ENCODE measurements around the gene TNIP2.
A peak's percentile ranks its signal among the peaks of the same experiment; 100 is the strongest.
"Not testable (repeated sequence)": the region's sequence is repeated elsewhere in the genome, so short reads cannot be mapped to it uniquely, and the experiment has no call there.

Gene TNIP2

GRCh38 chr4:2767705-2768074 is 11.6 kb upstream of the TNIP2 start:
- no peak for DNase-seq

- DNase-seq, result no peak
These were observed 11.0 kb upstream of the TNIP2 start for GRCh38 chr4:2767046-2767704.

DNA sequence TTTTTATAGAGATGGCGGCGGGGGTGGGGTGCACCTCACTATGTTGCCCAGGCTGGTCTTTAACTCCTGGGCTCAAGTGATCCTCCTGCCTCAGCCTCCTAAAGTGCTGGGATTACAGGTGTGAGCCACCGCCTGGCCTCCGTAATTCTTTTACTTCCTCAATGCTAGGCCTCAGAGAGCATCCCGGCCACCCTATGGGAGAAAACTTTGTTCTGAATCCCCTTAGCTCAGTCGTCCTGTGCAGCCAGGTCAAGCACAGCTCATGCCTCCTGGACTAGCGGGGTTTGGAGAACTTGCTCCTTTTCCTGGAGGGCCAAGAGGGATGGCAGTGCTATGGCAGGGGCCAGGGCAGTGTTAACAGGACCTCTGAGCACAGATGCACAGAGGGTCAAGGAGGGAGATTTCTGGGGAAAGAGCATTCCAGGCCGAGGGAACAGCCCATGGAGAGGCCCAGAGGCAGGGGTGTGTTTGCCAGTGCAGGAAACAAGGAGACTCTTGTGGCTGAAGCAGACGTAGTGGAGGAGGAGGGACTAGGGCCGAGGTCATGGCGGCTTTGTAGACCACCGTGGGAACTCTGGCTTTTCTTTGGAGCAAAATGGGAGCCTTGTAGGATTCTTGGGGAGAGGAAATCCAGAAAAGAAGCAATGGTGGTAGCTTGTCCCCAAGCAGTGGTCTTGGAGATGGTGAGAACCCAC is 9.8 kb upstream of the TNIP2 start:
- DNase-seq, result no peak

DNA sequence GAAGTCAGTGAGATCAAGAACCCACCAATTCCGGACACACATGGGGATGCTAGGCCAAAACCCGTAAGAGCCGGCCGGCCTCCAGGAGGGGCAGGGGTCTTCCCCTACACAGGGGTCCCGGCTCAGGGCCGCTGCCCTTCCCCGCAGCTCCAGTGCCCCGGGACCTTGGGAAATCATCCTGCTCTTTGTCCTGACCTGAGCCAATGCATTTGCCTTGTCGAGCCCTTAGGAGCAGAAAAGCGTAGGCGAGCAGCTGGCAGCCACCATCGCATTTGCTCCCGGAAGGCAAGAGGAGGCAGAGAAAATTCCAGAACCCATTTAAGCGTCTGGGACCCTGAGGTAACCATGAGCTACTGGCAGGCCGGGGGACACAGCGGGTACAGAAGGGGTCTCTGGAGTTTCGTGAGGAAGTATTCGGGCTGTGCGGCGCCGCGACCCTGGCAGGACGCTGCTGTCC is 7.4 kb upstream of the TNIP2 start:
- DNase-seq, result no peak

DNA sequence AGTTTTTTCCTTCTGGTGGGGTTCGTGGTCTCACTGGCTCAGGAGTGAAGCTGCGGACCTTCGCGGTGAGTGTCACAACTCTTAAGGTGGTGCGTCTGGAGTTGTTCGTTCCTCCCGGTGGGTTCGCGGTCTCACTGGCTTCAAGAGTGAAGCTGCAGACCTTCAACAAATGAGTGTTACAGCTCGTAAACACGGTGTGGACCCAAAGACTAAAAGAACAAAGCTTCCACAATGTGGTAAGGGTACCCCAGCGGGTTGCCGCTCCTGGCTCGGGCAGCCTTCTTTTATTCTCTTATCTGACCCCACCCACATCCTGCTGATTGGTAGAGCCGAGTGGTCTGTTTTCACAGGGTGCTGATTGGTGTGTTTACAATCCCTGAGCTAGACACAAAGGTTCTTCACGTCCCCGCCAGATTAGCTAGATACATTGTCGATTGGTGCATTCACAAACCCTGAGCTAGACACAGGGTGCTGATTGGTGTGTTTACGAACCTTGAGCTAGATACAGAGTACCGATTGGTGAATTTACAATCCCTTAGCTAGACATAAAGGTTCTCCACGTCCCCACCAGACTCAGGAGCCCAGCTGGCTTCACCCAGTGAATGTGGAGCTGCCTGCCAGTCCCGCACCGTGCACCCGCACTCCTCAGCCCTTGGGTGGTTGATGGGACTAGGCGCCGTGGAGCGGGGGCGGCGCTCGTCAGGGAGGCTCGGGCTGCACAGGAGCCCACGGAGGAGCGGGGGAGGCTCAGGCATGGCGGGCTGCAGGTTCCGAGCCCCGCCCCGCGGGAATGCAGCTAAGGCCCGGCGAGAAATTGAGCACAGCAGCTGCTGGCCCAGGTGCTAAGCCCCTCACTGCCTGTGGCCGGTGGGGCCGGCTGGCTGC is 6.6 kb upstream of the TNIP2 start:
- DNase-seq, result not testable (repeated sequence)

DNA sequence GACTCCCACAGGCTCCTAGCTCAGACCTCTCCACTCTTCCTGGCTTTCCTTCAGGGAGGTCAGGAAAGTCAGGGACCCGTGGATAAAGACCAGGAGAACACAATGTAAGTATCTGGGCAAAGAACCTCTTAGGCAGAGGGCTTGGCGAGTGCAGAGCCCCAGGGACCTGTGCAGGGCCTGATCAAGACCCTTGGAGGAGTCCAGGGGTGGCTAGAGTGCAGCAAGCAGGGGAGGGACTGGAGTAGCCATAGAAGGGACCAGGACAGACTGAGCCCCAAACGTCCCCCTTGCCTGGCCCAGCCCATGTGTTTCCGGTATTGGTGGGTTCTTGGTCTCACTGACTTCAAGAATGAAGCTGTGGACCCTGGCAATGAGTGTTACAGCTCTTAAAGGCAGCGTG is 5.9 kb upstream of the TNIP2 start:
- no peak for DNase-seq

GRCh38 chr4:2761035-2761923 is 5.1 kb upstream of the TNIP2 start:
- DNase-seq, result no peak

GRCh38 chr4:2757426-2757825 is 1.3 kb upstream of the TNIP2 start:
- DNase-seq, result no peak

DNA sequence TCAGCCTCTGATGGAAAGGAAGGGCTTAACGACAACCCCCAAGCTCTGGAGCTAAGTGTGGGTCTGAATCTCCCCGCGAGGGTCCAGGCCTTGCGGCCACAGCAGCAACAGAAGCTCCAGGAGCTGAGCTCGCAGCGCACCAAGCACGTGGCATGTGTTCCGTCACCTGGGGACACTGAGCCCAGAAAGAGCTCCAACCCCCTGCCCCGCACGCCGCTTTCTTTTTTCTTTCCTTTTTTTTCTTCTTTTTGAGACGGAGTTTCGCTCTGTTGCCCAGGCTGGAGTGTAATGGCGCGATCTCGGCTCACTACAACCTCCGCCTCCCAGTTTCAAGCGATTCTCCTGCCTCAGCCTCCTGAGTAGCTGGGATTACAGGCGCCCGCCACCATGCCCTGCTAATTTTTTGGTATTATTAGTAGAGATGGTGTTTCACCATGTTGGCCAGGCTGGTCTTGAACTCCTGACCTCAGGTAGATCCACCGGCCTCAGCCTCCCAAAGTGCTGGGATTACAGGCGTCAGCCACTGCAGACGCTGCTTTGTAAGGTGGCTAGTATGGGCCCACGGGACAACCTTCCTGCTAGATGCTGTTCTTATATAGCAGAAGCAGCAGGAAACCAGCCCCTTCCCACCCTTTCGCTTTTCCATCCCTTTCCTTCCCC is 685 bp upstream of the TNIP2 start:
- no peak for DNase-seq

GRCh38 chr4:2754848-2755819 is 1.0 kb downstream of the TNIP2 start:
- no peak for DNase-seq

DNA sequence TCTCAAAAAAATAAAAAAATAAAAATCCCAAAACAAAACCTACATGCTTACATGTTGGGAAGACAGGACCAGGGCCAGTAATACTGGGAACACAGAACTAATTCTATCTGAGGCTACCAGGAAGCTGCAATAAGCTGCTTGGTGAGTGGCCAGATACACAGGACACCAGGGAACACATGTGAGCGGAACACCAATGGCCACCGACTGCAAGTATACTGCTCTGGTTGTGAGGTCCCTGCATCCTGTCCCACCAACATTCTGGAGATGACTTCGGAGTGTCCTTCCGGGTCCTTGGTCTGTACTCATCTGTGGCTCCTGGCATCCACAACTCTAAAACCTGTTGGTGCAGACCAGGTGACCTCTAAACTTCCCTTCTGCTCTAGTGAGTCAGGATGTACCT is 2.7 kb downstream of the TNIP2 start:
- DNase-seq, result no peak

- DNase-seq, result no peak
These were observed 5.2 kb downstream of the TNIP2 start for GRCh38 chr4:2750719-2751605.

- no peak for DNase-seq
These were observed 9.0 kb downstream of the TNIP2 start for GRCh38 chr4:2746891-2747695.

- peak; percentile 74 for DNase-seq
These were observed 9.9 kb downstream of the TNIP2 start for GRCh38 chr4:2745981-2746806.

- DNase-seq, result no peak
These were observed 10.6 kb downstream of the TNIP2 start for GRCh38 chr4:2745516-2745915.

GRCh38 chr4:2744576-2745270 is 11.4 kb downstream of the TNIP2 start:
- no peak for DNase-seq

Data from activated CD4-positive, alpha-beta T cell treated with anti-CD3 and anti-CD28 coated beads, Interleukin-2, amount 50 U/mL, for 1 hour (primary cell).